ENCODE data around the gene CEP83.

- TF ChIP-seq BACH2 (CRISPR knock-in tag; IDR thresholded peaks at IDR 0.05; ENCODE audit: borderline replicate concordance): no peak
- no peak for TF ChIP-seq TOX (CRISPR knock-in tag; IDR thresholded peaks at IDR 0.05; ENCODE audit: borderline replicate concordance)
- TF ChIP-seq RARB (CRISPR knock-in tag; IDR thresholded peaks at IDR 0.05): no peak
- TF ChIP-seq CSDC2 (CRISPR knock-in tag; IDR thresholded peaks at IDR 0.05): no peak
- TF ChIP-seq ZNF8 (CRISPR knock-in tag; IDR thresholded peaks at IDR 0.05): peak; percentile 26; the same call in 1 of the 2 replicates
Observed at GRCh38 chr12:94289461-94290312, 170.0 kb downstream of the CEP83 start.
